Lower leg skin (tissue), 4 donors: ENCODE measurements around the gene ECE2. TPM values are rescaled to one million over a fixed set of nuclear protein-coding genes. Genes with fewer than 3 reads are reported as not detected.
"Not testable (repeated sequence)": the region's sequence is repeated elsewhere in the genome, so short reads cannot be mapped to it uniquely, and the experiment has no call there.

ENCODE experiments used
- DNase-seq, 2 donors: peaks; one replicate each; pipeline ENCODE4 v3.0.0-alpha.2; 2019; ENCODE audit warnings: low spot score in 2 of 2
- H3K4me3 ChIP-seq: fragments of 200-600 bp; sonication (generic); 2 replicates; pipeline ENCODE4 v1.5.1; 2017; ENCODE audit warnings: mild to moderate bottlenecking, low read depth; ENCODE audit not compliant: poor library complexity, severe bottlenecking
- CTCF ChIP-seq, 3 donors: fragments of 450-650 bp; IDR thresholded peaks; one replicate each; pipeline ENCODE4 v1.5.1; 2016; ENCODE audit warnings: antibody characterized with exemption in 3 of 3, mild to moderate bottlenecking in 3 of 3, moderate library complexity in 2 of 3
- POLR2A ChIP-seq, 2 donors: fragments of 450-650 bp; IDR thresholded peaks; one replicate each; pipeline ENCODE4 v1.6.1; 2016 to 2017; ENCODE audit warnings: antibody characterized with exemption in 2 of 2, mild to moderate bottlenecking in 1 of 2, moderate library complexity in 1 of 2
- WGBS, 2 donors: methylation state at CpG; one replicate each; pipeline ENCODE4 v1.1.5; 2018; 5-methylcytosine and 5-hydroxymethylcytosine counted together
- intact Hi-C: fragments of 100-400 bp; cut with DNase I; formaldehyde crosslinking; loops from one replicate; pipeline ENCODE4 v1.15.0; 2023; ENCODE audit warnings: low total_unique reads
- microRNA counts, 2 donors: library from miRNA; unstranded; fragments of <30 nt; microRNA quantifications; one replicate each; lab custom pipeline; 2016
- microRNA-seq, 2 donors: library from miRNA; unstranded; fragments of <30 nt; microRNA quantifications; one replicate each; pipeline ENCODE4, GENCODE V29; 2016; ENCODE audit warnings: borderline replicate concordance in 2 of 2, borderline number of aligned reads in 1 of 2
- total RNA-seq, 4 donors: library from RNA; depleted of rRNA; stranded (reverse); fragments of >200 nt; gene quantifications; one replicate each; pipeline ENCODE4 v1.1.0, GENCODE V29; 2016

ECE2 gene
- total RNA-seq, 4 donors from 2014 or later, result not detected

- peak in 1 of 2 donors; percentile 92 for DNase-seq
- no peak overlapping the region for H3K4me3 ChIP-seq
- 17 to 22% methylated on average over 18 to 32 of the region's 37 CpGs for WGBS, 2 donors
- no peak for TF ChIP-seq CTCF (IDR thresholded peaks at IDR 0.05)
- no peak for TF ChIP-seq POLR2A (IDR thresholded peaks at IDR 0.05)
- intact Hi-C loops, result no loop called here
These were observed 62.7 kb downstream of the ECE2 start for GRCh38 chr3:184338511-184338945.

DNA sequence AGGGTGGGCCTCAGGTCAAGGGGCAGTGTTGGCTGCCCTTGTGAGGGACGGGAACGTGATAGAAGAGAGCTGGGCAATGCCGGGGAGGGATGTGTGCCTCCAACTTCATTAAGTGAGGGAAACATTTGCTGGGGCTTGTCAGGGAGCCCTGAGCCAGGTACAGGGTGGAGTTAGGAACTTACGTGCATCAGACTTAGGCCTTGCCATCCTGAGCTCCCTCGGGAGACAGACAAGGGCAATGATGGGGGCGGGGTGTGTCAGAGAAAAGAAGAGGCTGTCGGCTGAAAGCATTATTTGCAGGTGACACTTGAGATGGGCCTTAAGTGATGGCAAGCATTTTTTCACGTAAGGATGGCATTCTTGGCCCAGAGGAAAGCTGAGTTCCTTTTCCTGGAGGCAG is 63.2 kb downstream of the ECE2 start:
- WGBS, 2 donors, result 44 to 52% methylated on average over 8 of the region's 8 CpGs
- TF ChIP-seq POLR2A (IDR thresholded peaks at IDR 0.05) (no peak), CTCF (IDR thresholded peaks at IDR 0.05) (no peak)
- intact Hi-C loops, result no loop called here
- DNase-seq, result peak in 1 of 2 donors; percentile 54
- no peak overlapping the region for H3K4me3 ChIP-seq

DNA sequence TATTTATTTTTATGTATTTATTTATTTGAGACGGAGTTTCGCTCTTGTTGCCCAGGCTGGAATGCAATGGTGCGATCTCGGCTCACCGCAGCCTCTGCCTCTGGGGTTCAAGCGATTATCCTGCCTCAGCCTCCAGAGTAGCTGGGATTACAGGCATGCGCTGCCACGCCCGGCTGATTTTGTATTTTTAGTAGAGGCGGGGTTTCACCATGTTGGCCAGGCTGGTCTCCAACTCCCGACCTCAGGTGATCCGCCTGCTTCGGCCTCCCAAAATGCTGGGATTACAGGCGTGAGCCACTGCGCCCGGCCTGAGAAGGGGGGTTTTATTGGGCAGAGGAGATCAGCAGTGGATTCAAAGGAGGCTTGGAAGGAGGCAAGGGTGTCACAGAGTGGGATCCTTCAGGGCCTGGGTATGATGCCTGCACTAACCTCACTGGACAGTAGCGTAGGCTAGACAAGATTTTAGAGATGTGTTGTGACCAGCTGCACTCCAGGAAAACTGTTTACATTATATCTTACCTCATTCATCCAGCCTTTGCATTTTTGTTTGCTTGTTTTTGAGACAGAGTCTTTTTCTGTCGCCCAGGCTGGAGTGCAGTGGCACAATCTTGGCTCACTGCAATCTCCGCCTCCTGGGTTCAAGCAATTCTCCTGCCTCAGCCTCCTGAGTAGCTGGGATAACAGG is 63.8 kb downstream of the ECE2 start:
- DNase-seq, intact Hi-C loops, H3K4me3 ChIP-seq: not testable (repeated sequence)
- WGBS, 2 donors, result 64 to 67% methylated on average over 19 of the region's 19 CpGs

DNA sequence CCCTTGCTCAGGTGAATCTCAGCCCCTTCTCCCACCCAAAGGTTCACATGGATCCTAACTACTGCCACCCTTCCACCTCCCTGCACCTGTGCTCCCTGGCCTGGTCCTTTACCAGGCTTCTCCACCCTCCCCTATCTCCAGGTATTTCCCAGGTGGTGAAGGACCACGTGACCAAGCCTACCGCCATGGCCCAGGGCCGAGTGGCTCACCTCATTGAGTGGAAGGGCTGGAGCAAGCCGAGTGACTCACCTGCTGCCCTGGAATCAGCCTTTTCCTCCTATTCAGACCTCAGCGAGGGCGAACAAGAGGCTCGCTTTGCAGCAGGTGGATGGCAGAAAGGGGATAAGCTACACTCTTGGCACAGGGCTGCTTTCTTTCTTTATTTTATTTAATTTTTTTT is 66.1 kb downstream of the ECE2 start:
- peak in 1 of 2 donors; percentile 83 for DNase-seq
- intact Hi-C loops, result no loop called here
- H3K4me3 ChIP-seq, result no peak overlapping the region
- TF ChIP-seq POLR2A (IDR thresholded peaks at IDR 0.05), result no peak
- no peak for TF ChIP-seq CTCF (IDR thresholded peaks at IDR 0.05)
- WGBS, 2 donors, result 55 to 56% methylated on average over 7 of the region's 7 CpGs

MicroRNAs within 50 kb of the gene (microRNA counts, 767-probe panel; counts per million panel counts)
- microRNA hsa-miR-1224-3p (lab: Ali Mortazavi, UCI) (0 to 358 counts per million in 2 donors), microRNA hsa-miR-1224-5p (lab: Ali Mortazavi, UCI) (0 to 358 counts per million in 2 donors)

Small RNAs within 50 kb of the gene (microRNA-seq; reads per million reads assigned to microRNA genes)
- 0 to 0.68 reads per million in 2 donors for gene MIR1224

Other genes with a start within 250 kb of the ECE2 start
- gene HTR3D, start 244.3 kb upstream of the ECE2 start, total RNA-seq, result not detected
- not detected for gene HTR3C, start 223.0 kb upstream of the ECE2 start, total RNA-seq
- gene HTR3E, start 179.0 kb upstream of the ECE2 start, total RNA-seq, result not detected
- 10 to 100 TPM; 36.5 to 52.5 (median 40.1) TPM for gene EIF2B5, start 140.7 kb upstream of the ECE2 start, total RNA-seq
- 10 to 100 TPM; 37.9 to 81.9 (median 42.4) TPM for gene DVL3, start 120.6 kb upstream of the ECE2 start, total RNA-seq
- 100 to 1,000 TPM; 109 to 168 (median 122) TPM for gene AP2M1, start 101.2 kb upstream of the ECE2 start, total RNA-seq
- 10 to 100 TPM; 47.6 to 62.9 (median 53.6) TPM for gene ABCF3, start 89.8 kb upstream of the ECE2 start, total RNA-seq
- gene VWA5B2, start 46.4 kb upstream of the ECE2 start, total RNA-seq, result not detected
- gene ALG3, start 27.1 kb upstream of the ECE2 start, total RNA-seq, result 10 to 100 TPM; 41.7 to 53.6 (median 46.2) TPM
- gene EEF1AKMT4, start 26.4 kb upstream of the ECE2 start, total RNA-seq, result 1 to 10 TPM; 4.3 to 7.7 (median 6.1) TPM
- gene CAMK2N2, start 14.5 kb upstream of the ECE2 start, total RNA-seq, result not detected
- gene PSMD2, start 23.2 kb downstream of the ECE2 start, total RNA-seq, result 100 to 1,000 TPM; 194 to 263 (median 211) TPM
- 100 to 1,000 TPM; 418 to 445 (median 433) TPM for gene EIF4G1, start 38.6 kb downstream of the ECE2 start, total RNA-seq
- 10 to 100 TPM; 60.3 to 81.7 (median 66.9) TPM for gene FAM131A, start 61.6 kb downstream of the ECE2 start, total RNA-seq
- gene CLCN2, start 85.6 kb downstream of the ECE2 start, total RNA-seq, result 1 to 10 TPM; 1.7 to 6.0 (median 4.0) TPM
- gene POLR2H, start 85.7 kb downstream of the ECE2 start, total RNA-seq, result 10 to 100 TPM; 54.7 to 95.9 (median 66.8) TPM
- gene THPO, start 102.2 kb downstream of the ECE2 start, total RNA-seq, result 1 to 10 TPM in 1 of 4 donors, under 1 TPM in 2, not detected in 1; 0.36 to 1.3 (median 0.37) TPM
- gene CHRD, start 104.0 kb downstream of the ECE2 start, total RNA-seq, result 1 to 10 TPM; 3.3 to 5.2 (median 4.3) TPM